OCI-LY7 (cell line): ENCODE results near the gene TMEM151B. TPM values are rescaled to one million over a fixed set of nuclear protein-coding genes. Genes with fewer than 3 reads are reported as not detected.

Experiments used
- BruUV-seq: library from RNA; stranded (reverse); fragments of 400-500 nt; replicated peaks from 2 replicates; lab custom pipeline; 2021; lab: Mats Ljungman, UMichigan
- CTCF ChIA-PET: fragments of 300-600 bp; sonication (Branson Sonifier 250); formaldehyde crosslinking; loops from one replicate; lab custom pipeline; 2022; ENCODE audit warnings: antibody characterized with exemption; ENCODE audit not compliant: unreplicated experiment; lab: Charles Lee
- POLR2A ChIA-PET: fragments of 300-600 bp; sonication (Branson Sonifier 250); formaldehyde crosslinking; loops from one replicate; lab custom pipeline; 2022; ENCODE audit warnings: antibody characterized with exemption; lab: Charles Lee
- DNase-seq: peaks from one replicate; pipeline ENCODE4 v3.0.0-alpha.2; 2015; ENCODE audit warnings: low spot score
- H2AFZ ChIP-seq: fragments of 200-600 bp; sonication (generic), shearing (Covaris generic); 2 replicates; pipeline ENCODE4 v1.6.1; 2014; ENCODE audit warnings: mild to moderate bottlenecking, antibody characterized with exemption, low read length, moderate library complexity
- H3K27ac ChIP-seq: fragments of 200-600 bp; sonication (generic); 2 replicates; pipeline ENCODE4 v1.5.1; 2014; ENCODE audit warnings: mixed run types, low read depth, mild to moderate bottlenecking, moderate library complexity, low read length, inconsistent platforms; ENCODE audit not compliant: poor library complexity, severe bottlenecking
- H3K36me3 ChIP-seq: fragments of 200-600 bp; sonication (generic); 2 replicates; pipeline ENCODE4 v1.6.1; 2014; ENCODE audit warnings: mild to moderate bottlenecking, antibody characterized with exemption, low read length, moderate library complexity, mixed read lengths; ENCODE audit not compliant: insufficient read depth
- H3K4me1 ChIP-seq: fragments of 200-600 bp; sonication (generic); 2 replicates; pipeline ENCODE4 v1.5.1; 2014; ENCODE audit warnings: mild to moderate bottlenecking, low read length; ENCODE audit not compliant: insufficient read depth, poor library complexity, severe bottlenecking
- H3K4me2 ChIP-seq: fragments of 200-600 bp; sonication (generic); 2 replicates; pipeline ENCODE4 v1.6.1; 2014; ENCODE audit warnings: mild to moderate bottlenecking, low read length
- H3K4me3 ChIP-seq: fragments of 200-600 bp; sonication (generic); 2 replicates; pipeline ENCODE4 v1.5.1; 2014; ENCODE audit warnings: mild to moderate bottlenecking, low read depth, low read length; ENCODE audit not compliant: poor library complexity, severe bottlenecking
- H3K79me2 ChIP-seq: fragments of 200-600 bp; sonication (generic); 2 replicates; pipeline ENCODE4 v1.6.1; 2016; ENCODE audit warnings: low read depth, mild to moderate bottlenecking, low read length, moderate library complexity, mixed read lengths; ENCODE audit not compliant: insufficient read depth
- H3K9me2 ChIP-seq: fragments of 200-600 bp; sonication (generic); 2 replicates; pipeline ENCODE4 v1.6.1; 2016; ENCODE audit warnings: mild to moderate bottlenecking, low read length, mixed read lengths; ENCODE audit not compliant: insufficient read depth
- H3K9me3 ChIP-seq: fragments of 200-600 bp; sonication (generic); 2 replicates; pipeline ENCODE4 v1.6.1; 2014; ENCODE audit warnings: mild to moderate bottlenecking, mixed run types, low read length, mixed read lengths
- H4K20me1 ChIP-seq: fragments of 200-600 bp; sonication (generic); 2 replicates; pipeline ENCODE4 v1.6.1; 2014; ENCODE audit warnings: mild to moderate bottlenecking, antibody characterized with exemption, low read length, moderate library complexity, mixed read lengths; ENCODE audit not compliant: insufficient read depth
- EZH2phosphoT487 ChIP-seq: fragments of 200-600 bp; sonication (generic); IDR thresholded peaks from 2 replicates; pipeline ENCODE4 v1.6.1; 2018; ENCODE audit warnings: low read depth, borderline replicate concordance, mild to moderate bottlenecking, mixed run types, antibody characterized with exemption, low read length, moderate library complexity, mixed read lengths
- intact Hi-C: fragments of 100-400 bp; cut with micrococcal nuclease; formaldehyde crosslinking; loops from one replicate; pipeline ENCODE4 v1.10.0; 2022; ENCODE audit not compliant: unreplicated experiment
- total RNA-seq, 2 experiments: library from RNA; depleted of rRNA in 1 of 2; stranded (reverse); fragments of >200 nt in 1 of 2; shearing (Covaris generic) in 1 of 2; gene quantifications; 2 replicates each; pipeline ENCODE4 v1.2.3, GENCODE V29; 2014 to 2022
- TF ChIP-seq, protein P1 (sequence below): fragments of 200-600 bp; sonication (generic); conservative IDR thresholded peaks from 2 replicates; pipeline ENCODE4 v1.5.1; 2014; ENCODE audit warnings: mild to moderate bottlenecking, antibody characterized with exemption, low read length, moderate library complexity, mixed read lengths

The TMEM151B gene
- total RNA-seq, 2 experiments from 2014 or later: 0.15 TPM; not detected in 1

DNA sequence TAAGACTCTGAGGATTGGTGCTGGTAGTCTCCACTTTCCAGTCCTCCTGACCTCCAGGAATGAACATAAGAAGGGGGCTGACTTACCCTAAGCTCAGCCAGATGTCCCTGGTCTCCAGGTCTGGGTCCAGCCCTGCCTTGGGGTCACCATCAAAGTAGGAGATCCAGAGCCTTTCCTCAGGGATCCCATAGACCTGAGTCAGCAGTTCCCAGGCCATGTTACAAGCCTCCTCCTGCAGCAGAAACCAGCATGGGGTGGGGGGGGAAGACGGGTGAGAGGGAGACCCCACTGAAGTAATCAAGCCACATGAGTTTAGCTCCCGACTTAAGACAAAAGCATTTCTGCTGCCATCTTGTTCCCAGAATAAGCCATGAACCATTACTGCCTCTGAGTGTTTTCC is 41.1 kb downstream of the TMEM151B start:
- H3K4me2 ChIP-seq: no peak overlapping the region
- H4K20me1 ChIP-seq: no peaks in the 10 kb centered on the region
- H3K4me3 ChIP-seq: no peak overlapping the region
- no peaks in the 10 kb centered on the region for H3K9me2 ChIP-seq
- peaks cover 11% of the 10 kb centered on the region; the same call in 1 of the 2 replicates for H3K79me2 ChIP-seq
- peaks cover 10% of the 10 kb centered on the region for H3K4me1 ChIP-seq
- intact Hi-C loops: no loop called here
- no TSS peak for BruUV-seq
- no peak for TF ChIP-seq EZH2phosphoT487
- TF ChIP-seq, protein P1, sequence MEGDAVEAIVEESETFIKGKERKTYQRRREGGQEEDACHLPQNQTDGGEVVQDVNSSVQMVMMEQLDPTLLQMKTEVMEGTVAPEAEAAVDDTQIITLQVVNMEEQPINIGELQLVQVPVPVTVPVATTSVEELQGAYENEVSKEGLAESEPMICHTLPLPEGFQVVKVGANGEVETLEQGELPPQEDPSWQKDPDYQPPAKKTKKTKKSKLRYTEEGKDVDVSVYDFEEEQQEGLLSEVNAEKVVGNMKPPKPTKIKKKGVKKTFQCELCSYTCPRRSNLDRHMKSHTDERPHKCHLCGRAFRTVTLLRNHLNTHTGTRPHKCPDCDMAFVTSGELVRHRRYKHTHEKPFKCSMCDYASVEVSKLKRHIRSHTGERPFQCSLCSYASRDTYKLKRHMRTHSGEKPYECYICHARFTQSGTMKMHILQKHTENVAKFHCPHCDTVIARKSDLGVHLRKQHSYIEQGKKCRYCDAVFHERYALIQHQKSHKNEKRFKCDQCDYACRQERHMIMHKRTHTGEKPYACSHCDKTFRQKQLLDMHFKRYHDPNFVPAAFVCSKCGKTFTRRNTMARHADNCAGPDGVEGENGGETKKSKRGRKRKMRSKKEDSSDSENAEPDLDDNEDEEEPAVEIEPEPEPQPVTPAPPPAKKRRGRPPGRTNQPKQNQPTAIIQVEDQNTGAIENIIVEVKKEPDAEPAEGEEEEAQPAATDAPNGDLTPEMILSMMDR: no peak
- H3K27ac ChIP-seq: no peak overlapping the region
- H3K9me3 ChIP-seq: no peaks in the 10 kb centered on the region
- CTCF ChIA-PET: no interaction called here
- POLR2A ChIA-PET: interaction anchor here (0.5 to 1.0 kb wide), 2 partner anchors 15 to 42 kb away, joined by 4 to 5 read pairs; no protein-coding TSS in a partner anchor
- H2AFZ ChIP-seq: no peak overlapping the region
- DNase-seq: no peak
- H3K36me3 ChIP-seq: peaks cover 47% of the 10 kb centered on the region

- no peaks in the 10 kb centered on the region for H3K9me3 ChIP-seq
- no peaks in the 10 kb centered on the region for H3K9me2 ChIP-seq
- ChIA-PET CTCF (no interaction called here), POLR2A (interaction anchor here (0.5 to 1.0 kb wide), 2 partner anchors 14 to 42 kb away, joined by 4 to 5 read pairs; no protein-coding TSS in a partner anchor)
- no peaks in the 10 kb centered on the region for H4K20me1 ChIP-seq
- no peak overlapping the region for H3K27ac ChIP-seq
- BruUV-seq: no TSS peak
- H3K4me2 ChIP-seq: peak overlapping the region; percentile 84
- intact Hi-C loops: no loop called here
- TF ChIP-seq, protein P1: no peak
- no peak for TF ChIP-seq EZH2phosphoT487
- H3K4me1 ChIP-seq: peaks cover 10% of the 10 kb centered on the region
- peaks cover 44% of the 10 kb centered on the region for H3K36me3 ChIP-seq
- H3K4me3 ChIP-seq: peak overlapping the region; percentile 80
- no peak for DNase-seq
- peaks cover 11% of the 10 kb centered on the region; the same call in 1 of the 2 replicates for H3K79me2 ChIP-seq
- no peak overlapping the region for H2AFZ ChIP-seq
These were observed 41.5 kb downstream of the TMEM151B start for GRCh38 chr6:44311767-44312166.
